IPS-NIHi11 (cell line): ENCODE data around the gene PIGM.

Experiments
- DNase-seq: peaks from one replicate; pipeline ENCODE4 v3.0.0; 2012; ENCODE audit warnings: mixed read lengths, low spot score

Gene PIGM

DNA sequence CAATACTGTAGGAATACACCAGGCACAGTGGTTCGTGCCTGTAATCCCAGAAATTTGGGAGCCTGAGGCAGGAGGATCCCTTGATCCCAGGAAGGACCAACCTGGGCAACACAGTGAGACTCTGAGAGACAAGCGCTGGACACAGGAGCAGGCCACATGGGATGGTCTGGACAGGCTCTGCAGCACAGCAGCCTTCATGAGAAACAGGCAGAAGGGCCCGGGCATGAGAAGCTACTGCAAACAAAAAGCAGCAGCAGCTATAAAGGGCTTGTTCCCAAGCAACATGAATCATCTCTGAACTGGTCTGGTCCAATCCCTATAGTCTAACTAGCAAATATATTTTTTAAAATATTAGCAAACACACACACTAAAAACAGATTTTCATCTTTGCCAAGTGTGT, 42.2 kb downstream of the PIGM start:
- no peak for DNase-seq

DNA sequence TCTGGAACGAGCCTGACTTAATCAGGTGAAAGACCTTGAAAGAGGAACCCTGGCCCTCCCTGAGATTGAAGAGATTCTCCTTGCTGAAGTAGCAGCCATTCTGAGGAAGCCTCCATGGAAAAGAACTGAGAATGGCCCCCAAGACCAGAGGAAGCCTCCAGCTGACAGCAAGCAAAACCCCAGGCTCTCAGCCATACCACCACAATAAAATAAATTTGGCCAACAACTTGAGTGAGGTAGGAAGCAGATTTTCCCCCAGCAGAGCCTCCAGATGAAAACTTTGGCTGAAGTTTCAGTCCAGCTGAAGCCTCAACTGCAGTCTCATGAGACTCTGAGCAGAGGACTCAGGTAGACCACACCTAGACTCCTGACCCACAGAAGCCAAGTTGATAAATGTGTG, 43.8 kb downstream of the PIGM start:
- DNase-seq = no peak

DNA sequence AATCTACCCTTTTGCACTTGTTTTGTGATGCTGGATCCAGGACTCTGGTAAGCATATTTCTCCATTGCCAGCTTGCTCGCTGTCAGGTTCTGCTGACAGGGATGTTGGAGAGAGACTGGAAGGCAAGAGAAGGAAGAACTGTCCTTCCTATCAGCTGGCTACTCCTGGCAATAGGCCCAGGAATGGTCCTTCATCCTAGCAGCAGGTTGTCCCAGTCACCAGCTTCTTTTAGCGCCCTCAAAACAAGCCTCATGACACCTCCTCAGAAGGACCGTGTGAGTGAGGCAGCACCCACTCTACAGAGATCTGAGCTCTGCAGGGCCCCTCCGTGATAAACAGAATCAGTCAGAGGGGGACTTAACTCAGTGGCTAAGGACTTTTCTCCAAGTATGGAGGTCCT, 44.6 kb downstream of the PIGM start:
- DNase-seq = no peak

DNA sequence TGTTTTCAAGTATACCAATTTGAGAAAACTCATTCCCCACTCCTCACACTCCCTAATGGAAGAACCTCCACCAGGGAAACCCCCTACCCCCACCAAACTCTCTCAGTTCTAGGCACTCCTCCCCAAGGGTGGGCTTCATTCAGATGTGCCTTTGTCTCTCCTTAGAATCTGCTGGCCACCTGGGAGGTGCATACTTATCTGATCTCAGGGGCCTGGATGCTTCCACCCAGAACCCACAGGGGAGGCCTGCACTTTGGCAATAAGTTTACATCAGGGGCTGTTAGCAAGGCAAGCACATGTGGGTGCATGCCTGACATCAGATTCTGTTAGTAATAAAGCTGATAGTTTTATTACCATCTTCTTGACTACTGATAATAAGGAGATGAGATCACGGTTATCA, 45.3 kb downstream of the PIGM start:
- no peak for DNase-seq

DNA sequence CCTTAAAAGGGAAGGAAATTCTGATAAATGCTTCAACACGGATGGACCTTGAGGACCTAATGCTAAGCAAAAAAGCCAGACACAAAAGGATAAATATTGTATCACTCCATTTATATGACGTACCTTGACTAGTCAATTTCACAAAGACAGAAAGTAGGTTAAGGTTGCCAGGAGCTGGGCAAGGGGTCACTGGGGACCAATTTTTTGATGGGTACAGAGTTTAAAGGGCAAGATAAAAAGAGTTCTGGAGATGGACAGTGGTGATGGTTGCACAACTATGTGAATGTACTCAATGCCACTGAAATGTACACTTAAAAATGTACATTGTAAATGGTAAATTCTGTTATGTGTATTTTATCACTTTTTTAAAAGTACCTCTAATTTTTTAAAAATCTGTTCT, 45.7 kb downstream of the PIGM start:
- DNase-seq = no peak

DNA sequence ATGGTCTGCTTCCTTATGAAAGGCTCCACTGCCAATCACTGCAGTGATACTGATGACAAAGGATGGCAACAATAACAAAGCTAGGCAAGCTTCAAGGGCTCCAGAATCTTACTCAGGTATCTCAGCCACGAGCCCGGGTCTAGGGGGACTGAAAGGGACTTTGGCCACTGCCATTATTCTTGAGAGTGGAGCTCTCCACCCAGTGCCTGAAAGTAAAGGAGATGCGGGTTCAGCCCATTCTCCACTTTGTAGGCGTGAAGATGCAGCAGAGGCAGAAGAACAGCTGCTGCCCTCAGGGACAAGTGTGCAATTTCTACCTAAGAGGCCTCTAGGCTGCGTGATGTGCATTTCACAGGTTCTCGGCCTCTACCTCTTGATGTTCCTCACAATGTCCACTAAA, 46.3 kb downstream of the PIGM start:
- DNase-seq = no peak

DNA sequence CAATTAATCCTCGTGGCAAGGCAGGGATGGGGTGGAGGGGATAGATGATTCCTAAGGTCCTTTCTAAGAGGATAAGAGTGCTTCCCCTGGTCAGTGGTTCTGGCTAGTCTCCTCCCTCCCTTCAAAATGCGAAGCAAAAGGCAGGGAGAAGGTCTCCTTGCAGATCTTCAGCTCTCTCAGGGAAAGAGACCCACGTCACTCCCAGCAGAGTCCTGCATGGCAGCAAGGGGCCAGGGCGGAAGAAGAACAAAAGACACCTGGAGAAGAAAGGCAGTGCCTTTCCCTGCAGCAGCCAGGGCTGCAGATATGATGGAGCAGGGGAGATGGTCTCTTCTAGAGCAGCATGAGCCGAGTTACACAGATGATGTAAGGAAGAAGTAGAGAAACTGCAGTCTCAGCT, 48.1 kb downstream of the PIGM start:
- no peak for DNase-seq

DNA sequence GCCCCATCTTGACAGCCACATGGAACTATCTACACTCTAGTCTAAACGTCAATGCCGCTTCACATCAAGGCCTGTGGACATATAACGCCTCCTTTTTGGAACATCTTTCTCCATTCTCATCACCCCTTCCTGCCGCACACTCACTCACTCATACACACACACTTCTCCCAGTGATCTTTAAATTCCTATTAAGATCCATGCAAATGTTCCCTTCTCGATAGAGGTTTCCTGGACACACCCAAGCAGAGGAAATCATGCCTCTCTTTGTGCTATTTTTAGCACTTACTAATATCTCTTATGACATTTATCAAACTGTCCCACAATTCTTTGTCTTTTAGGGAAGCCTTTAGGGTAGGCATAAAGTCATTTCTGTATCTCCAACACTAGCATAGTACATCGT, 49.5 kb downstream of the PIGM start:
- DNase-seq = no peak

DNA sequence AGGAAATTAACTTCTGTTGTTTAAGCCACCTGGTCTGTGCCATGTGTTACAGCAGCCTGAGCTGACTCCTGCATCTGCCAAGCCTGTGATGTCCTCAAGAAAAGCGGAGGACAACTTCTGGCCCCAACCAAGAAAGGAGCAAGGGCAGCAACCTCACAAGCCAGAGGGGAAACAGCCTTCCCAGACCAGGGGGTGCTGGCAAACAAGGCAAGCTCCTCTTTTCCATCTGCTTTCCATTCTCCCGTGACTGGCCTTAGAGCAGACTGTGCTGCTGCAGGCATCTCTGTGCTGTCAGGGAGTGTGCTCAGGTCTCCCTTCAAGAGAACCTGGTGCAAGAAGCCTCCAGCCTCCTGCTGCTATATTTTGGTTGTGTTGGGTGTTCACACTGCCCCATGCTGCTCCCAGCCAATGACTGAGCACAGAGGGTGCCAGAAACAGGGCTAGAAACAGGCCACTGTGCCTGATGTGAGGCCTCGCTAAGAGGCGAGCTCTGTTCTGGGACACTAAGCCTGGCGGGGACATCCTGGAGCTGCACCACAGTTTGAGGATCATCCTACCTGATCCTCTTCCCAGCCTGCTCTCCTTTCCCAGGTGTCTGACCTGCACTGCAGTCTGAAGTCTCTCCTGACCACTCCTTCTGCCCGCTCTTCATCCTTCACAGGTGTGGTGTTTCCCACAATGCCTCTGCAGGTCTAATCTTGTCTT, 50.3 kb downstream of the PIGM start:
- DNase-seq = no peak

DNA sequence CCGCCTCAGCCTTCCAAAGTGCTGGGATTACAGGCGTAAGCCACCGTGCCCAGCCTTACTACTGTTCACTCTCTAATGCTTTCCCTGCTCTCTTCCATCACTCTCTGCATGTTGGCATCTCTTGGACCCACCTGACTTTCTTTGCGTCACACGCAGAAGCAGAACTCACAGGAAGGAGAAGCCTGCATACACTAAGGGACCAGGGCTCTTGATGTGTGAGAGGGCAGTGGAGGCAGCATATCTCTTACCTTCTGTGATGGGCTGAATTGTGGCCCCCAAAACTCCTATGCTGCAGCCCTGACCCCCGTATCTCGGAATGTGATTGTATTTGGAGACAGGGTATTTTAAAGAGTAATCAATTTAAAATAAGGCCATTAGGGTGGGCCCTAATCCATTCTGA, 51.0 kb downstream of the PIGM start:
- DNase-seq = no peak

DNA sequence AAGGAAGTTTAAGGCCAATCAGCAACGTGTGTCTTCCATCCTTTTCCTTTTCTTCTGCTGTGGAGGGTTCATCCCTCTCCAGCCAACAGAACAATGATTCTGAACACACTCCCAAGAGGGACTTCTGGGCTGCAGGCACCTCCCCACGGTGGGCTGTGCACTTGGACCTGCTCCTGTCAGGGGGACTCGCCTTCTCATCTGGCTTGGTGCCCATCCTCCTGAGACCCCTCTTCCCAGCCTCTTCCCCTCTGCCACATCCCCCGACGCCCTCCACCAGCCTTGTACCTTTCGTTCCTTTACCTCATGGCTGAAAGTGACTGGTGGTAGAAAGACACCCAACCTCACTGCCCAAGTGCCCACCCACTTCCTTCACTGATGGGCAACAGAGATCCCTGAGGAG, 51.7 kb downstream of the PIGM start:
- DNase-seq = no peak

DNA sequence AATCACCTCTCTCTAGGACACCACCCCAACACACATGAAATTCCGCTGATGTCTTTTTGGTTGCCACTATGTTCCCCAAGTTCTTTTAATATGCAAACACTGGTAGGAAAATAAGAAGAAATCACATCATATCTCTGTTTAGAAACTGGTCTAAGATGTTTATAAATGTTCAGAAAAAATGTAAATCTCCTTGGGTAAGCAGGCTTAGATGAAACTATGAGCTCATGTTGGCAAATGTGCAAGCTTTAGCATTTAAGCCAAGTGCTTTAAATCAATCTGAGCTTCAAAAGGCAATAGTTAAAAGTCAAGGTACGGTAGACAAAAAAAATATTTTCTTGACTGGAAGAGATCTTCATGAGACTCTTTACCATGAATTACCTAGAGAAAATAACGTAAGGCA, 52.5 kb downstream of the PIGM start:
- no peak for DNase-seq

DNA sequence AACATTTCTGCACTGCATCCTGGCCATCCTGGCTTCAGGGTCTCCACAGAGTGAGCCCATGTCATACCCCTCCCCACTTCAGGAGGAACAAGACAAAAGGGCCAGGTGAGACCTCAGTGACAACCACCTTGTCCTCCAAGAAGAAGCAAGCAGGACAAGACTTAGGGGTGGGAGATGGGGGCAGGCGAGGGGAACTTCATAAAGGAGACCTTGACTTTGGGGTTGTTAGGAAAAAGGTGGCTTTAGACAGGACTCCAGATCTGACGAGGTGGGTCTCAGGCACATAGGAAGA, 53.7 kb downstream of the PIGM start:
- DNase-seq = no peak

DNA sequence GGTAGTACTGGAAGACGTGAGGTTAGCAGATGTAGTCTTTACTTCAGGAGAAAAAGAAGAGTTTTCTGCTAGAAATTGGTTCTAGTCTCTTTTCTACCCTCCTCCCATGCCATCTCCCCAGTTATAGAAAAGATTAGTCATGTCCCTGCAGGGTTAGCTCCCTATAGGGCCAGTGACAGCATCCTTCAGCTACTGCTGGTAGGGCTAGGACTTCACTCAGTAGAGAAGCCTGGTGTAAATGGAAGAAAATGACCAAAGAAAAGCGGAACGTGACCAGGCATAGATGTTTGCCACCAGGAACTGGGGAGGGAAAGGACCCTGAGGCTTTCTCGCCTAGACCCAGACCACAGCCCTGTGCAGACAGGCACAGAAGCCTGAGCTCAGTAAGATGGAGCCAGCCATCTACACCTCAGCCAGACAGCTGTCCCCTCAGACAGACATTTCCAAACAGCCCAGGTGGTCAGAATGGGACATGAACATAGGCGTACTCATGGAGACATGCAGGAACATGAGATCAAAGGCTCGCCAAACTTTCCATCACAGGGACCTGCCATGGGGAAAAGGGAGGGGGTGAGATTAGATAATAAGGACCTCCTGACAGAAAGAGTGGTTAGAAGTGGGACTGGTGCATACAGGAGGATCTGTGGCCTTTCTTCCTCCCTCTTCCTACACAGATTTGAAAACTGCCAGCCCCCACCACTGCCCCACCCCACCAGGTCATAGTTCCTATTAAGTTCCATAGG, 54.3 kb downstream of the PIGM start:
- DNase-seq = no peak
